C4-2B (cell line): Measurements from ENCODE around the gene GSTO1.

Experiments used
- ZFX ChIP-seq: fragments of 450-650 bp; IDR thresholded peaks from 2 replicates; pipeline ENCODE4 v1.6.1; 2017
- TF ChIP-seq, protein P1 (sequence below): fragments of 450-650 bp; conservative IDR thresholded peaks from 2 replicates; pipeline ENCODE4 v1.5.1; 2017; ENCODE audit warnings: mild to moderate bottlenecking

GRCh38 chr10:104288355-104288754, 33.7 kb downstream of the GSTO1 start:
- TF ChIP-seq, protein P1, sequence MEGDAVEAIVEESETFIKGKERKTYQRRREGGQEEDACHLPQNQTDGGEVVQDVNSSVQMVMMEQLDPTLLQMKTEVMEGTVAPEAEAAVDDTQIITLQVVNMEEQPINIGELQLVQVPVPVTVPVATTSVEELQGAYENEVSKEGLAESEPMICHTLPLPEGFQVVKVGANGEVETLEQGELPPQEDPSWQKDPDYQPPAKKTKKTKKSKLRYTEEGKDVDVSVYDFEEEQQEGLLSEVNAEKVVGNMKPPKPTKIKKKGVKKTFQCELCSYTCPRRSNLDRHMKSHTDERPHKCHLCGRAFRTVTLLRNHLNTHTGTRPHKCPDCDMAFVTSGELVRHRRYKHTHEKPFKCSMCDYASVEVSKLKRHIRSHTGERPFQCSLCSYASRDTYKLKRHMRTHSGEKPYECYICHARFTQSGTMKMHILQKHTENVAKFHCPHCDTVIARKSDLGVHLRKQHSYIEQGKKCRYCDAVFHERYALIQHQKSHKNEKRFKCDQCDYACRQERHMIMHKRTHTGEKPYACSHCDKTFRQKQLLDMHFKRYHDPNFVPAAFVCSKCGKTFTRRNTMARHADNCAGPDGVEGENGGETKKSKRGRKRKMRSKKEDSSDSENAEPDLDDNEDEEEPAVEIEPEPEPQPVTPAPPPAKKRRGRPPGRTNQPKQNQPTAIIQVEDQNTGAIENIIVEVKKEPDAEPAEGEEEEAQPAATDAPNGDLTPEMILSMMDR, result no peak
- no peak for TF ChIP-seq ZFX
